HG03066 (cell line): Measurements from ENCODE around the gene CNST.
"Not testable (repeated sequence)": the region's sequence is repeated elsewhere in the genome, so short reads cannot be mapped to it uniquely, and the experiment has no call there.

Experiments used
- ATAC-seq: cut with Tn5 transposase; IDR thresholded peaks from one replicate; pipeline ENCODE4 v1.9.1; 2021; ENCODE audit warnings: low read depth; ENCODE audit not compliant: unreplicated experiment

The CNST gene

DNA sequence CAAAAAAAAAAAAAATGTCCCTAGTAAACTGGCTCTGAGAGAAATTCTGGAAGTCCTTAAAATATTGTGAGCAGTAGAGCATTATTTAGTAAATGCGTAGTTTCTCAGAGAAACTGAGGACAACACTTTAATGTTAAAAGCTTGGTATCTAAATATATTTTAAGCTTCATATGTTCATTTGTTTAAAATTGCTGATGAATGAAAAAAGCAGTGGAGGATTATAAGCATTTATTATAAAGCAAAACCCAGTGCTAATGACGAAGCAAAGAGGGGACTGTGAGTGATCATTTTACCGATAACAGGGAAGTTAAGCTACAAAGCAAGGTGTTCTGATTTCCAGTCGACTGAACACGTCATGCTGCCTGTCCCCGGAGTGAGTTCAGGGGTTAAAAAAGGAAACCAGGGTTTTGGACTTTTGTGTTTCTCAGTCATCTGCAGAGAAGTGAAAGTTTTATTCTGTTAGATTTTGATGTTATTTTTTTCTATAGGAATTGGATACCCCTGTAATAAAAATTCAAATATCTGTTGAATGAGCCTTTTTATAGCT lies 93.4 kb downstream of the CNST start:
- no peak for ATAC-seq

- ATAC-seq, result no peak
These were observed 95.2 kb downstream of the CNST start for GRCh38 chr1:246661451-246661850.

DNA sequence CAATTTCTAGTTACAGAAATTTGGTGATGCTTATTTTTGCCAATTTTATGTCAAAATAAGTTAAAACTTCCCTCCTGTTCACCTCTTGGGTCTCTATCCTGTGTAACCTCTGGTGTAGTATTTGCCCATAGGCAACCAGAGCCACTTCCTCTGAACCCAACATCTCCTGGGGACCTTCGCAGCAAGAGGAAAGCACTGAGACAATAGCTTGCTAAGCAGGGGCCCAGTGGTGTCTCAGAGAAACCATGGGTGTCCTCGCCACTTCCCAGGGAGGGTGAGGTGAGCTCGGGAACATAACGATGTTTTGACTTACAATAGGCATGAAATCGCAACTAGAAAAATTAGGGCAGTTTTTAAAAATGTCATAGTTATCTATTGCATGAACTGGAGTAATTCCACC lies 101.5 kb downstream of the CNST start:
- ATAC-seq, result no peak

DNA sequence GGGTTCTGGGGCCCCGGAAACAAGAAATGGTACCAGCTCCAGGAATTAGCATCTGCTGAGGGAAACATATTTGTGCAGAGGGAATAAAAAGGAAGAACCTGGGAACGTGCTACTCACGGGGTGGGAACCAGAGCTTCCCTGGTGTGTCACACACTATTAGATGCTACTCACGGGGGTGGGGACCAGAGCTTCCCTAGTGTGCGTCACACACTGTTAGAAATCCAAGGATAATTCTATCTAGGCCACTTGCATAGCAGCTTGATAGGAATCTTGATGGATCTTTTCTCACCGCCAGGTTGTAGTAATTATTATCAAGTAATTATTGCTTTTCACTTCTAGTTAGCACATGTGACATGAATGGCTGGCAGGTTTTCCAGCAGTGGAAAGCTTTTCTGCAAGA lies 103.4 kb downstream of the CNST start:
- no peak for ATAC-seq

DNA sequence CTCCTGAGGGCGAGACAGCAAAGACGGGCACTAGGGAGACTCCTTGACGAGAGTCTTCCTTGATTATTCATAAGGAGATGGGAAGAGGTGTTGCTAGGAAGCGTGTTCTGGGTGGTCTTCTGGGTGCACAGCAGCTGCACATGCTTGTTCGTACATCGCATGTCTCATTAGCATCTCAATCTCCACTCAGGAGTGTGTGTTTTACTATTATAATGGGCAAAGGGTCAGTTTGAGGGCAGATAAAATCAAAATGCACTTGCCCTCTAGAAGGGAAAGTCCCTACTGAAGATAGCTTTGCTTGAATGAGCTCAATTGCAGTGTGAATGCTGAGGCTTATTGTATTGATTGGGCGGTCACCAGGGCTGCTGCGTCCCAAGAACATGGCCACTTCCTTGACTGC lies 107.8 kb downstream of the CNST start:
- ATAC-seq, result no peak

DNA sequence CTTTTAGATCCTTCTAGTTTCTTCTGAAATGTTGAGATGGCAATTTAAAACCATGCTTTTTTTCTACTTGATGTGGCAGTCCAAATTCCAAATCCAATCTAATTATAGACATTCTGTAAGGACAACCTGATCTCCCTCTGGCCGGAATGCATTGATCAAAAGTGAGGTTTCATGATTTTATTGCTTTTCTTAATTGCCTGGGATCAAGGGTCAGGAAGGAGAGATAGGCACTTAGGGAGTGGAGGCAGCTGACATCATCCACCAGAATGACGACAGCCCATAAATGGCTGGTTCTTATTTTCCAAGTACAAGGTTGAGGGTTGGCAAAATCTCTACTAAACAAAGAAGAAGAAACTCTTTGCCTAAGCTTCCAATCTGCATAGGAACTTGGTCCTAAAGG lies 111.6 kb downstream of the CNST start:
- ATAC-seq, result no peak

GRCh38 chr1:246678816-246679793 lies 112.8 kb downstream of the CNST start:
- no peak for ATAC-seq

- ATAC-seq, result no peak
These were observed 113.5 kb downstream of the CNST start for GRCh38 chr1:246679794-246680177.

GRCh38 chr1:246680190-246680589 lies 113.9 kb downstream of the CNST start:
- no peak for ATAC-seq

DNA sequence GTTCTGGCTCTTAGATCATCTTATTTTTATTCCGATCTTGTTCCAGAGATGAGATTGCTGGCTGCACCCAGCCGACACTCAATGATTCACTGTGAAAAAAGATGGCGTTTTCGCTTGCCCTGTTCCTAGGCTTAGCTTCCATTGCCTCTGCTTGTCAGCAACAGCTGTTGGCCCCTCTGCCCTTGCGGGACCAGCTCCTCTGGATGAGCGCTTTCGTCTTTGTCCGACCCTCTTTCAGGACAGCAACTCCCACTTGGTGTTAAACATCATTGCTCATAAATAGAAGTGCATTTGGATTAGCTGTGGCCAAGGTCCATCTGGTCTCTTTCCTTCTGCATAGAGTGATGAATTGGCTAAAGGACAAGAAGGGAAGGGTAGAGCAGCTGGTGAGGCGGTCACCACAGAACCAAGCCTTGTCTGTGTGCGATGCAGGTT lies 114.5 kb downstream of the CNST start:
- no peak for ATAC-seq

GRCh38 chr1:246681900-246682895 lies 115.9 kb downstream of the CNST start:
- ATAC-seq, result no peak

DNA sequence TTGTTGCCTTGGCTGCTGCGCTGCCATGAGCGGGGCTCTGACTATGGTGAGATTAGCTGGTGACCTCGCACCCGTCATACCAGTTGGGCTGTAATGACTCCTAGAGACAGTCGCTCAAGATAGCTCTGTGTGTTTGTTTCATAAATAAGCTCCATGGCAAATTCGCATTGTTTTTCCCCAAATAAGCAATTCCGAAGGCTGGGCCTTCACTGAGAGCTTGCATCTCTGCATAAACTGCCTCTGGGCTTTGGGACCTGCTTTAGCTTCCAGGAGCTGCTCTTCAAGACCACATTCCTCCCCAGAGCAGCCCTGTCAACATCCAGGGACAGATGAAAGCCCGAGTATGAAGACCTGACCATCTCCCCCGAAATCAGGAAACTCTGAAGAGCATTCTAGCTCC lies 117.3 kb downstream of the CNST start:
- no peak for ATAC-seq

GRCh38 chr1:246687002-246687401 lies 120.7 kb downstream of the CNST start:
- ATAC-seq, result no peak

- peak; percentile 98 for ATAC-seq
These were observed 123.3 kb downstream of the CNST start for GRCh38 chr1:246689409-246690008.

GRCh38 chr1:246690100-246690499 lies 123.8 kb downstream of the CNST start:
- ATAC-seq, result no peak

DNA sequence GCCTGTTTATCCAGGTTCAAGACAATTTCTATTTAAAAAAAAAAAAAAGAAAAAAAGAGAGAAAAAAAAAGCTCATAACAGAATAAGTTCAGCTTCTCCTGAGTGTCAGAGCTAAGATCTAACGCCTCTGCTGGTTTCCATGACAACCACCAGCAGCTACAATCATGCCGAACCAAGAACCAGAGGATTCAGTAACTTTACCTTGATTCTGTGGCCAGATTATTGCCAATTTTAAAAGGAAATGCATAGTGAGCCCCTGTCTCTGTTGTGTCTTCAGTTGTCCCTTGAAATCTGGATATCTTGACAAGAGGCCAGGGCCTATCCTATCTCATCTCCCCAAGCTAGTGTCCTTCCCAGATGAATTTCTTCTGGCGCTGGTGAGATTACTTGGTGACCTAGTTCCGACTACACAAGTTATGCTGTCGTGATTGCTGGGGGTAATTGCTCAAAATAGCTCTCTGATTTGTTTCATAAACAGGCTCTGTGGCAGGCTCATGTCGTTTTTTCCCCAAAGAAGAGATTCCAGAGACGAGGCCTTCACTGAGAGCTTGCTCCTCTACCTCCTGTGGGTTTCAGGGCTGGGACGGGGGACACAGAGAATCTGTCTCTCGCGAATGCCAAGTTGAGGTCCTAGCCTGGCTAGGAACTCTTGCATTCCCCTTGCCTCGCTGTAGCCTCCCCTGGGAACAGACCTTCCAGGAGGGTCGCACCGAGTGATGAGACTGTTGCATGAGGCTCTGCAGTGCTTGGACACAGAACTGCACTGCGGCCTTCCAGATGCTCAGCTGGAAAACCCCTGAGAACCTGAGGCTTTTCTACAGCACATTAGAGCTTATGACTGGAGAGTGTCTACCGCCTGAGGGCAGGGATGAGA lies 125.6 kb downstream of the CNST start:
- no peak for ATAC-seq

DNA sequence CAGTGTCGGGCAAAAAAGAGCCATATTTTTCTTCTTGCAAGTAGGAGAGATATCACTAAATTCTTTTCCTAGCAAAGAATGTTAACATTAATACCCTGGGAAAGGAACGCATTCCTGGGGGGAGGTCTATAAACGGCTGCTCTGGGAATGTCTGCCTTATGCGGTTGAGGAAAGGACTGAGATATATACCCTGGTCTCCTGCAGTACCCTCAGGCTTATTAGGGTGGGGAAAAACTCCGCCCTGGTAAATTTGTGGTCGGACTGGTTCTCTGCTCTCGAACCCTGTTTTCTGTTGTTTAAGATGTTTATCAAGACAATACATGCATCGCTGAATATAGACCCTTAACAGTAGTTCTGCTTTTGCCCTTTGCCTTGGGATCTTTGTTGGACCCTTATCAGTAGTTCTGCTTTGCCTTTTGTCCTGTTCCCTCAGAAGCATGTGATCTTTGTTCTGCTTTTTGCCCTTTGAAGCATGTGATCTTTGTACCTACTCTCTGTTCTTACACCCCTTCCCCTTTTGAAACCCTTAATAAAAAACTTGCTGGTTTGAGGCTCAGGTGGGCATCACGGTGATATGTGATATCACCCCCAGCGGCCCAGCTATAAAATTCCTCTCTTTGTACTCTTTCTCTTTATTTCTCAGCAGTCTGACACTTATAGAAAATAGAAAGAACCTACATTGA lies 128.1 kb downstream of the CNST start:
- ATAC-seq, result not testable (repeated sequence)

GRCh38 chr1:246695136-246695535 lies 128.9 kb downstream of the CNST start:
- no peak for ATAC-seq

DNA sequence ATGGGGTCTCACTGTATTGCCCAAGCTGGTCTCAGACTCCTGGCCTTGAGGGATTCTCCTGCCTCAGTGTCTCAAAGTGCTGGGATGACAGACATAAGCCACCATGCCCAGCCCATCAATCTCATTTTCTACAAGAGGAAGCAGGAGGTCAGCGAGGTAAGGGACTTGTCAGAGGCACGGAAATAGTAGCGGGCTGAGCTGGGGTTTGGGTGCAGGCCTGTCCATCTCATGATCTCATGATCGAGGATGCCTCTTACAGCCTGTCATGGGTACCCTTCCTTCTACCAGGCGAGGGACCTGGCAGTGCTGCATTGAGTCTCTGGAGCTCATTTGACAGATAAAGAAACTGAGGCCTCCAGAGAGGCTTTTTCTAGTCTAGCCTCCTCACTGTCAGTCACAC lies 129.4 kb downstream of the CNST start:
- no peak for ATAC-seq
